Osteoblast (primary cell): ENCODE measurements around the gene FHIT. TPM values are rescaled to one million over a fixed set of nuclear protein-coding genes. Genes with fewer than 3 reads are reported as not detected.

ENCODE experiments used
- DNase-seq: peaks from one replicate; pipeline ENCODE4 v3.0.0; 2011; ENCODE audit warnings: low spot score, mixed read lengths; ENCODE audit not compliant: insufficient read length; ENCODE audit errors: missing footprints
- H2AFZ ChIP-seq: 2 replicates; pipeline ENCODE4 v1.6.0; 2011; ENCODE audit warnings: mild to moderate bottlenecking, low read length
- H3K27ac ChIP-seq: 2 replicates; pipeline ENCODE4 v1.5.1; 2011; ENCODE audit warnings: mild to moderate bottlenecking, low read depth, low read length, moderate library complexity
- H3K27me3 ChIP-seq: 2 replicates; pipeline ENCODE4 v1.6.0; 2012; ENCODE audit warnings: mild to moderate bottlenecking, control low read depth, inconsistent platforms, low read length, moderate library complexity; ENCODE audit not compliant: insufficient read depth
- H3K36me3 ChIP-seq: 2 replicates; pipeline ENCODE4 v1.5.1; 2011; ENCODE audit warnings: mild to moderate bottlenecking, low read length, control low read depth, moderate library complexity; ENCODE audit not compliant: insufficient read depth
- H3K4me1 ChIP-seq: 2 replicates; pipeline ENCODE4 v1.5.1; 2011; ENCODE audit warnings: mild to moderate bottlenecking, low read length, control low read depth, moderate library complexity; ENCODE audit not compliant: insufficient read depth
- H3K4me2 ChIP-seq: 2 replicates; pipeline ENCODE4 v1.6.0; 2011; ENCODE audit warnings: mild to moderate bottlenecking, low read length; ENCODE audit not compliant: insufficient read depth
- H3K4me3 ChIP-seq: fragments of 200-600 bp; sonication (generic); 3 replicates; pipeline ENCODE4 v1.5.1; 2012; ENCODE audit warnings: mild to moderate bottlenecking, low read length, inconsistent platforms; ENCODE audit not compliant: insufficient read depth
- H3K79me2 ChIP-seq: 2 replicates; pipeline ENCODE4 v1.6.0; 2012; ENCODE audit warnings: mild to moderate bottlenecking, low read length, control low read depth, inconsistent platforms; ENCODE audit not compliant: insufficient read depth
- H3K9me3 ChIP-seq: 2 replicates; pipeline ENCODE4 v1.5.1; 2011; ENCODE audit warnings: low read depth, low read length, control low read depth
- H4K20me1 ChIP-seq: 2 replicates; pipeline ENCODE4 v1.6.0; 2012; ENCODE audit warnings: mild to moderate bottlenecking, low read length, control low read depth; ENCODE audit not compliant: insufficient read depth
- total RNA-seq: library from RNA; depleted of rRNA; stranded (reverse); fragments of >200 nt; gene quantifications from 2 replicates; pipeline ENCODE4 v1.2.3, GENCODE V29; 2012
- TF ChIP-seq, protein P1 (sequence below): IDR thresholded peaks from 2 replicates; pipeline ENCODE4 v1.5.1; 2011; ENCODE audit warnings: mild to moderate bottlenecking, low read depth, low read length, moderate library complexity; ENCODE audit errors: extremely low read depth

Gene FHIT
- total RNA-seq, 1 donor = 3.3 TPM

GRCh38 chr3:61248496-61248895, 2.8 kb downstream of the FHIT start:
- H4K20me1 ChIP-seq = no peaks in the 10 kb centered on the region
- H3K9me3 ChIP-seq = no peaks in the 10 kb centered on the region
- H3K27ac ChIP-seq = no peak overlapping the region
- no peaks in the 10 kb centered on the region for H3K27me3 ChIP-seq
- H3K79me2 ChIP-seq = no peaks in the 10 kb centered on the region
- no peak overlapping the region for H2AFZ ChIP-seq
- H3K36me3 ChIP-seq = no peaks in the 10 kb centered on the region
- no peak overlapping the region for H3K4me2 ChIP-seq
- no peak for DNase-seq
- TF ChIP-seq, protein P1, sequence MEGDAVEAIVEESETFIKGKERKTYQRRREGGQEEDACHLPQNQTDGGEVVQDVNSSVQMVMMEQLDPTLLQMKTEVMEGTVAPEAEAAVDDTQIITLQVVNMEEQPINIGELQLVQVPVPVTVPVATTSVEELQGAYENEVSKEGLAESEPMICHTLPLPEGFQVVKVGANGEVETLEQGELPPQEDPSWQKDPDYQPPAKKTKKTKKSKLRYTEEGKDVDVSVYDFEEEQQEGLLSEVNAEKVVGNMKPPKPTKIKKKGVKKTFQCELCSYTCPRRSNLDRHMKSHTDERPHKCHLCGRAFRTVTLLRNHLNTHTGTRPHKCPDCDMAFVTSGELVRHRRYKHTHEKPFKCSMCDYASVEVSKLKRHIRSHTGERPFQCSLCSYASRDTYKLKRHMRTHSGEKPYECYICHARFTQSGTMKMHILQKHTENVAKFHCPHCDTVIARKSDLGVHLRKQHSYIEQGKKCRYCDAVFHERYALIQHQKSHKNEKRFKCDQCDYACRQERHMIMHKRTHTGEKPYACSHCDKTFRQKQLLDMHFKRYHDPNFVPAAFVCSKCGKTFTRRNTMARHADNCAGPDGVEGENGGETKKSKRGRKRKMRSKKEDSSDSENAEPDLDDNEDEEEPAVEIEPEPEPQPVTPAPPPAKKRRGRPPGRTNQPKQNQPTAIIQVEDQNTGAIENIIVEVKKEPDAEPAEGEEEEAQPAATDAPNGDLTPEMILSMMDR = no peak
- peaks cover 6% of the 10 kb centered on the region for H3K4me1 ChIP-seq
- no peak overlapping the region for H3K4me3 ChIP-seq

- Histone ChIP-seq H3K9me3 (no peaks in the 10 kb centered on the region), H3K4me1 (peaks cover 4% of the 10 kb centered on the region), H3K4me2 (no peak overlapping the region), H3K27me3 (no peaks in the 10 kb centered on the region), H3K79me2 (no peaks in the 10 kb centered on the region), H4K20me1 (no peaks in the 10 kb centered on the region), H3K27ac (no peak overlapping the region), H3K4me3 (no peak overlapping the region), H3K36me3 (no peaks in the 10 kb centered on the region), H2AFZ (no peak overlapping the region)
- DNase-seq = no peak
- TF ChIP-seq, protein P1 = no peak
Measured at GRCh38 chr3:61247191-61247590, 4.1 kb downstream of the FHIT start.

GRCh38 chr3:61239871-61240270, 11.4 kb downstream of the FHIT start:
- H3K4me3 ChIP-seq = no peak overlapping the region
- H3K4me2 ChIP-seq = no peak overlapping the region
- H2AFZ ChIP-seq = no peak overlapping the region
- no peaks in the 10 kb centered on the region for H3K27me3 ChIP-seq
- no peaks in the 10 kb centered on the region for H3K36me3 ChIP-seq
- no peaks in the 10 kb centered on the region for H4K20me1 ChIP-seq
- H3K9me3 ChIP-seq = no peaks in the 10 kb centered on the region
- H3K79me2 ChIP-seq = no peaks in the 10 kb centered on the region
- H3K27ac ChIP-seq = no peak overlapping the region
- TF ChIP-seq, protein P1 = no peak
- no peak for DNase-seq
- no peaks in the 10 kb centered on the region for H3K4me1 ChIP-seq

- H2AFZ ChIP-seq = no peak overlapping the region
- no peaks in the 10 kb centered on the region for H3K9me3 ChIP-seq
- no peaks in the 10 kb centered on the region for H3K4me1 ChIP-seq
- TF ChIP-seq, protein P1 = no peak
- no peaks in the 10 kb centered on the region for H4K20me1 ChIP-seq
- H3K4me3 ChIP-seq = no peak overlapping the region
- no peaks in the 10 kb centered on the region for H3K79me2 ChIP-seq
- no peaks in the 10 kb centered on the region for H3K36me3 ChIP-seq
- H3K27ac ChIP-seq = no peak overlapping the region
- H3K4me2 ChIP-seq = no peak overlapping the region
- DNase-seq = no peak
- no peaks in the 10 kb centered on the region for H3K27me3 ChIP-seq
Measured at GRCh38 chr3:61237858-61238257, 13.4 kb downstream of the FHIT start.
